Upper lobe of right lung (tissue), 1 donor: ENCODE data around the gene ZBTB40. TPM values are rescaled to one million over a fixed set of nuclear protein-coding genes. Genes with fewer than 3 reads are reported as not detected.

Experiments
- ATAC-seq: fragments of 200-7000 bp; cut with Tn5 transposase; one replicate; pipeline ENCODE4 v1.9.1; 2020; ENCODE audit warnings: mild to moderate bottlenecking, moderate library complexity
- DNase-seq: peaks from one replicate; pipeline ENCODE4 v3.0.0-alpha.2; 2020
- H3K27ac ChIP-seq: fragments of 200-600 bp; one replicate; pipeline ENCODE4 v1.8.0; 2022
- H3K27me3 ChIP-seq: fragments of 200-600 bp; one replicate; pipeline ENCODE4 v1.8.0; 2022; ENCODE audit warnings: mild to moderate bottlenecking
- H3K36me3 ChIP-seq: fragments of 200-600 bp; one replicate; pipeline ENCODE4 v1.8.0; 2022
- H3K4me1 ChIP-seq: fragments of 200-600 bp; one replicate; pipeline ENCODE4 v1.8.0; 2022
- H3K4me3 ChIP-seq: fragments of 200-600 bp; one replicate; pipeline ENCODE4 v1.8.0; 2022; ENCODE audit warnings: mild to moderate bottlenecking
- H3K9me3 ChIP-seq: fragments of 200-600 bp; one replicate; pipeline ENCODE4 v1.8.0; 2022
- intact Hi-C: fragments of 100-400 bp; cut with DNase I; formaldehyde crosslinking; loops from one replicate; pipeline ENCODE4 v1.11.0; 2022
- total RNA-seq: library from RNA; stranded (reverse); fragmentation: NEBNext Ultra II Directional; extraction: Animal tissue kit (Norgen Biotek cat#: 25700); gene quantifications from one replicate; pipeline ENCODE4 v1.2.1, GENCODE V29; 2021
- TF ChIP-seq, protein P1 (sequence below): fragments of 200-600 bp; IDR thresholded peaks from one replicate; pipeline ENCODE4 v1.8.0; 2022; ENCODE audit warnings: antibody characterized with exemption
- donor health status: DM: no; HTN: yes; CAD: no; lungs with severe emphysema.

The ZBTB40 gene
- total RNA-seq, 1 donor from 2014 or later: 24.9 TPM

DNA sequence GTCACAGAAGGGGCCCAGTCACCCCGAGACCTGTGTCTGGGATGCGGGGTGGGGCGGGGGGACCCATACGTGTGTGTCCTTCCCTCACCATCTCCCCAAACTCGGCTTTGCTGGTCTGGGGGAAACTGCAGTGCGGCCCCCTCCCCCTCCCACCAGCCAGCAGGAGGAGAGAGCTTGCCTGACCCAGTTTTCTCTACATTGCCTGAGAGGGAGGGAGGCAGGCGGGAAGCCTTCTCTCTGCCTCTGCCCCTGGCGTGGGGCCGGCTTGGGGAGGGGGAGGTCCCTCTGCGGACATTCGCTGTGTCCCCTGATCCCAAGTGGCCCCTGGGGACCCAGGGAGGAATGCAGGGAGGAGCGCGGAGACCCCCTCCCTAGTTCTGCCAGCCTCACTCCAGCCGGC is 115.5 kb downstream of the ZBTB40 start:
- Histone ChIP-seq H3K36me3 (no peaks in the 10 kb centered on the region), H3K27me3 (peaks cover 49% of the 10 kb centered on the region), H3K9me3 (no peaks in the 10 kb centered on the region), H3K27ac (no peak overlapping the region), H3K4me3 (no peak overlapping the region), H3K4me1 (no peaks in the 10 kb centered on the region)
- DNase-seq (no peak), ATAC-seq (no peak)
- TF ChIP-seq, protein P1, sequence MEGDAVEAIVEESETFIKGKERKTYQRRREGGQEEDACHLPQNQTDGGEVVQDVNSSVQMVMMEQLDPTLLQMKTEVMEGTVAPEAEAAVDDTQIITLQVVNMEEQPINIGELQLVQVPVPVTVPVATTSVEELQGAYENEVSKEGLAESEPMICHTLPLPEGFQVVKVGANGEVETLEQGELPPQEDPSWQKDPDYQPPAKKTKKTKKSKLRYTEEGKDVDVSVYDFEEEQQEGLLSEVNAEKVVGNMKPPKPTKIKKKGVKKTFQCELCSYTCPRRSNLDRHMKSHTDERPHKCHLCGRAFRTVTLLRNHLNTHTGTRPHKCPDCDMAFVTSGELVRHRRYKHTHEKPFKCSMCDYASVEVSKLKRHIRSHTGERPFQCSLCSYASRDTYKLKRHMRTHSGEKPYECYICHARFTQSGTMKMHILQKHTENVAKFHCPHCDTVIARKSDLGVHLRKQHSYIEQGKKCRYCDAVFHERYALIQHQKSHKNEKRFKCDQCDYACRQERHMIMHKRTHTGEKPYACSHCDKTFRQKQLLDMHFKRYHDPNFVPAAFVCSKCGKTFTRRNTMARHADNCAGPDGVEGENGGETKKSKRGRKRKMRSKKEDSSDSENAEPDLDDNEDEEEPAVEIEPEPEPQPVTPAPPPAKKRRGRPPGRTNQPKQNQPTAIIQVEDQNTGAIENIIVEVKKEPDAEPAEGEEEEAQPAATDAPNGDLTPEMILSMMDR: no peak
- intact Hi-C loops: no loop called here

DNA sequence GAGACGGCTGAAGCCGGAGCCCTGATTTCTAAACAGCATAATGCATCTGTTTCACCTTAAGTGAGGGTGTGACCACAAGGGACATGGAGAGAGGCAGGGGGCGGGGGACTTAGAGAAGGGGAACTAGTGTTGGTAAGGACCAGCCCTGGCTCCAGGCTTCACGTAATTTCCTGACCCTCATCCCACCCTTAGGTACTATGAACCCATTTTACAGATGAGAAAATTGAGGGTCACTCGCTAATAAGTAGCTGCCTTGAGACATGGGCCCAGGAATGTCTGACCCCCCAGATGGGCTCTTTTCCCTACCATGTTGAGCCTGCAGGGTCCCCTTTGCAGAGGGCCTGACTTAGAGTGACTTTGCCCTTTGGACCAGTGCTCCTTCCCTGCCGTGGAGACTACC is 116.3 kb downstream of the ZBTB40 start:
- no peak overlapping the region for H3K27ac ChIP-seq
- no peaks in the 10 kb centered on the region for H3K36me3 ChIP-seq
- H3K27me3 ChIP-seq: peaks cover 42% of the 10 kb centered on the region
- intact Hi-C loops: no loop called here
- DNase-seq (no peak), ATAC-seq (no peak)
- TF ChIP-seq, protein P1: no peak
- H3K4me1 ChIP-seq: no peaks in the 10 kb centered on the region
- H3K9me3 ChIP-seq: no peaks in the 10 kb centered on the region
- H3K4me3 ChIP-seq: no peak overlapping the region

DNA sequence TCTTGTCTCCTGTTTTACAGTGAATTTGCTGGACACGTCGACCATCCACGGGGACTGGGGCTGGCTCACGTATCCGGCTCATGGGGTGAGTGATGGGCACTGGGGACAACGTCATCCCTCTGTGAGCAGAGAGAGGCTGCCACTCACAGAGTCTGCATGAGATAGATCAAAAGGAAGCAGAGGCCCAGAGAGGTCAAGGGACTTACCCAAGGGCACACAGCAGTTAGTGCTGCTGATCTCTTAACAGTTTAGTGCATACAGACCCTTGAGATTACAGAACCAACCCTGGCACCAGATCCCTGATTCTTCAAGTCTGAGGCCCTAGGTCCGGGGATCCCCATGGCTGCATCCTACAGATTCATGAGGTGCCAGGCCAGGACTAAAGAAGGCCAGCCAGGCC is 117.6 kb downstream of the ZBTB40 start:
- TF ChIP-seq, protein P1: no peak
- Histone ChIP-seq H3K9me3 (no peaks in the 10 kb centered on the region), H3K27ac (no peak overlapping the region), H3K27me3 (peaks cover 36% of the 10 kb centered on the region), H3K4me3 (no peak overlapping the region), H3K4me1 (no peaks in the 10 kb centered on the region), H3K36me3 (no peaks in the 10 kb centered on the region)
- DNase-seq (no peak), ATAC-seq (no peak)
- intact Hi-C loops: no loop called here

DNA sequence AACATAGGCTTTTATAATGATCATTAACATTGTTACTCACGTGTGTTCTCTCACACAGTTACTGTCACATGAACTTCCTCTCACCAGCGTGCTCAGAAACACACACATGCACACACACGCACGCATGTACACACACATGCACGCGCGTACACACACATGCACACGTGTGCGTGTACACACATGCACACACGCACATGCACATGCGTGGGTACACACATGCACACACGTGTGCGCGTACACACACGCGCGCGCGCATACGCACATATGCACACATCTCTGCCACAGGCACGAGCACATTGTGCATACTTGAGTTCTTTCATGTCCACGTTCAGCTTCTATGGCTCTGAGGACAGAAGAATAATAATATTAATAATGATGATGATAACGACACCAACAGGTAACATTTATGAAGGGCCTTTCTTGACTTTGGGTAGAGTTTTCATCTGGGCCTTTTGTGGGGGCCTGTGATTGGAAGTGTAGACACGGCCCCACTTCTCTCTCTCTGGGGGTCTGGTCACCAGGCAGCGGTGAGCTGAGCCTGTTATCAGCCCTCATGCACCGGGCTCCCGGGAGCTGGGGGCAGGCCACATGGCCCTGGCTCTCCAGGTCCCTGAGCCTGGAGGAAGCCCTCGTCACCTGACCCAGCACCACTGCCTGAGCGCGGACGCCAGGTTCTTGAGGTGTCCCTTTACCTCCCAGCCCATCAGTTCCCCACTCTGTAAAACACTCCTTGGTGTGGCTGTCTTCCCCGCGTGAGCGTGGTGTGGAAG is 118.7 kb downstream of the ZBTB40 start:
- Histone ChIP-seq H3K27me3 (peaks cover 26% of the 10 kb centered on the region), H3K4me1 (no peaks in the 10 kb centered on the region), H3K4me3 (no peak overlapping the region), H3K27ac (no peak overlapping the region), H3K9me3 (no peaks in the 10 kb centered on the region), H3K36me3 (no peaks in the 10 kb centered on the region)
- ATAC-seq: no peak
- TF ChIP-seq, protein P1: no peak
- intact Hi-C loops: no loop called here
- DNase-seq: no peak

DNA sequence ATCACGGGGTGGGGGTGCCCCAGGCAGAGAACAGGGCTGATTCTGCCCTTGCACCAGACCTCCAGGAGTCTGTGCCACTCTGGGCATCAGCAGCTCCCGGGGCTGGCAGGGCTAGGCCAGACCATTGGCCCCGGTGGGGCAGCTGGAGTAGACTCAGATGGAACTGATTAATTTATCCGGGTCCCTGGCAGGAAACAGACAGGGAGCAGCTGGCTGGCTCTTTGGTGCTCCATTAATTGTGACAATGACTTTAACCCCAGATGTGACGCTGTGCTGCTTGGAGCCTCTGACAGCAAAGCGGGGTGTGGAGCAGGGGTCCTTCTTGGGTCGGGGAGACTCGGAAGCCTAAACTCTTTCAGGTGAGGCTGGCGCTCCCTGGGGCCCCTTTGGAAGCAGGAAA is 121.2 kb downstream of the ZBTB40 start:
- H3K27ac ChIP-seq: no peak overlapping the region
- TF ChIP-seq, protein P1: no peak
- no peaks in the 10 kb centered on the region for H3K9me3 ChIP-seq
- H3K27me3 ChIP-seq: peaks cover 3% of the 10 kb centered on the region
- H3K4me1 ChIP-seq: no peaks in the 10 kb centered on the region
- no peak for ATAC-seq
- no peak overlapping the region for H3K4me3 ChIP-seq
- intact Hi-C loops: no loop called here
- no peak for DNase-seq
- H3K36me3 ChIP-seq: no peaks in the 10 kb centered on the region
